Measurements from ENCODE around the gene MFN1.

MFN1 gene

GRCh38 chr3:179336345-179336929 lies 11.1 kb upstream of the MFN1 start:
- no peak for DNase-seq (ENCODE audit: low read depth)

DNA sequence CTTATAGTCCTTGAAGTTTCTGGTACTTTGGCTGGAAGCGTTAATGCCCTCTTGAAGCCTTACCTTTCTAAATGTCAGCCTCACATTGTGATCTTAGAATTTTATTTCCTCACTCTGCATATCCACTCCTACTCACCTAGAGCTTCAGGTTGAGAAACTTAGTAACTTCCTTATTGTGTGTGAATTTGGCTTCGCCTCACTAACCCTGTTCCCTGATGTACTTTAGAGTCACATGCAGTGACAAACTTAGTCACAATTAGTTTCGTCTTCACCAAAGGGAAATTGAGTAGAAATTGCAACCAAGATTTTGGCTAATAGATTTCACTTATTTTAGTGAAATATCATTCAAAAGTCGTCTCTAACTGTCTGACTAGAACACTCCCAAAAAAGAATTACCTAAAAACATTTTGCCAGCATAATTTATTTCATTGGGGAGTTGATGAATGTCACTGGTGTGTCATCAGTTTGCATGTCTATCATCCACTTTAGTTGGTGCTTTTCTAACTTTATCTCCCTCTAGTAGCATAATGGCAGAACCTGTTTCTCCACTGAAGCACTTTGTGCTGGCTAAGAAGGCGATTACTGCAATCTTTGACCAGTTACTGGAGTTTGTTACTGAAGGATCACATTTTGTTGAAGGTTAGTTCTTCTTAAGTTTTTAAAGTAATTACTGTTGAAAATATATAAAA lies 960 bp downstream of the MFN1 start:
- no peak for DNase-seq (ENCODE audit: low read depth)

DNA sequence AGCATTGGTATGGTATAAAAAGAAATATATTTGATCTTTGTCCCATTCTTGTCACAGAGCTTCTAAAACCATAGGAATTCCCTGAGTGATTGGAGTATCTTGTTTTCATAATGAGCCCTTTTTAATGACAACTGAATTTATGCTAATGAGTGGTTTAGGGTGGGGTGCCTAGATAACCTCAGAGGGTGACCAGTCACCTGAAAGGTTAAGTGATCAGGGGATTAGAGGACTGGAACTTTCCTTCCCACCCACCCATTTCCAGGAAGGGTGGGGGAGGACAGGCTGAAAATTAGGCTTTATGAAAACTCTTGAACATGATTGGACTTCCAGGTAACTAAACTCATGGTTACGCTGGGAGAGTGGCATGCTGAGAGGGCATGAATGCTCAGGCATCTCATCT lies 8.5 kb downstream of the MFN1 start:
- no peak for DNase-seq (ENCODE audit: low read depth)

GRCh38 chr3:179363332-179363731 lies 15.8 kb downstream of the MFN1 start:
- no peak for DNase-seq (ENCODE audit: low read depth)

- no peak for DNase-seq (ENCODE audit: low read depth)
Observed at GRCh38 chr3:179369621-179370020, 22.1 kb downstream of the MFN1 start.

DNA sequence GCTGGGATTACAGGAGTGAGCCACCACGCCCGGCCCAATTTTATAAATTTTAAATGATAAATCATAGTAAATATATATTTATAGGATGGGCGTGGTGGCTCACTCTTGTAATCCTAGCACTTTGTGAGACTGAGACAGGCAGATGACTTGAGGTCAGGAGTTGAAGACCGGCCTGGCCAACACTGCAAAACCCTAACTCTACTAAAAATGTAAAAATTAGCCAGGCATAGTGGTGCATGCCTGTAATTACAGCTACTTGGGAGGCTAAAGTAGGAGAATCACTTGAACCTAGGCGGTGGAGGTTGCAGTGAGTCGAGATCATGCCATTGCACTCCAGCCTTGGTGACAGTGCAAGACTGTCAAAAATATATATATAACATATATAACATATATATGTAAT lies 26.4 kb downstream of the MFN1 start:
- DNase-seq (ENCODE audit: low read depth): no peak

GRCh38 chr3:179375091-179375999 lies 27.8 kb downstream of the MFN1 start:
- no peak for DNase-seq (ENCODE audit: low read depth)

DNA sequence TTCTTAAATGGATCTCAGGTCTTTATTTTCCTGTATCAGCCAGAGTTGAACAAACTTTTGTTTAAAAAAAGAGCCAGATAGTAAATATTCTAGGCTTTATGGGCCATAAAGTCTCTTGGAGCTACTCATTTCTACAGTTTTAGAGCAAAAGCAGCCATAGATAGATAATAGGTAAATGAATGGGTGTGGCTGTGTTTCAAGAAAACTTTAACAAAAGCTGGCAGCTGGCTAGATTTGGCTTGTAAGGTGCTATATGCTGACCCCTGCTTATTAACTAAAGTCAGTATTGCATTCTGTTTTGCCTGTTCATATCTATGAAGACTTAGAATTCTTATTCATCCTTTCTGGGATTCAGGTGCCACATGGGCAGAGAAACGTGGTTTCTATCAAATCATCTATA lies 29.0 kb downstream of the MFN1 start:
- no peak for DNase-seq (ENCODE audit: low read depth)

DNA sequence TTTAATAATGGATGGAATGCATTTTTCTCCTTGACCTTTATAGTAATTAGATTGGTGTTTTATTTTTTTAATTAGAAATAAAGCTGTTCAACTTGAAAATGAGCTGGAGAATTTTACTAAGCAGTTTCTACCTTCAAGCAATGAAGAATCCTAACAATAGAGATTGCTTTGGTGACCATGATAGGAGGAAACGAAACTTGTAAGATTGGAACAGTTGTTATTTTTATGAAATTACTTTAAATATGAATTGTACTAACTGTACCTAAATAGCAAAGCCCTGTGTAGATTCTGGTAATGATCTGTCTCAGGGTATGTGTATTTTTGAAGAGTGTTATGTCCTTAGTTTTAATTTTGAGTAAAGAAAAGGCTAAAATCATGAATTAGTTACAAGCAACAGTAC lies 44.4 kb downstream of the MFN1 start:
- no peak for DNase-seq (ENCODE audit: low read depth)

GRCh38 chr3:179398574-179399231 lies 51.2 kb downstream of the MFN1 start:
- DNase-seq (ENCODE audit: low read depth): no peak

DNA sequence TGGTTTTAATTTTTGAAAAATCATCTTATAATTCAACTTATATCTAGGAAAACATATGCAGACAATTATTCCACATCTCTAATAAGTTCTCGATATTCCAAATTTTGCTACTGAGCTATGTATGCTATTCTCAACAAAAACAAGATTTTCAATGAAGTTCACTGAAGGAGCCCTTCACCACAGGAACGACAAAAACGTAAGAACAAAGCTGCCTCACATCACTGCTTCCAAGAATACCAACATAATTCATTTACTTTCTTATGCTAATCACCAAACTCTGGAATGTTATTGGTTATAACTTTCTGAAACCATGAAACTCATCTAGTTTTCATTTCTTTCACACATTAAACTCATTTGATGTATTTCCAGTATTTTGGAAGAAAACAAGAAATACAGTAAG lies 54.1 kb downstream of the MFN1 start:
- no peak for DNase-seq (ENCODE audit: low read depth)

GRCh38 chr3:179402963-179403362 lies 55.5 kb downstream of the MFN1 start:
- no peak for DNase-seq (ENCODE audit: low read depth)

DNA sequence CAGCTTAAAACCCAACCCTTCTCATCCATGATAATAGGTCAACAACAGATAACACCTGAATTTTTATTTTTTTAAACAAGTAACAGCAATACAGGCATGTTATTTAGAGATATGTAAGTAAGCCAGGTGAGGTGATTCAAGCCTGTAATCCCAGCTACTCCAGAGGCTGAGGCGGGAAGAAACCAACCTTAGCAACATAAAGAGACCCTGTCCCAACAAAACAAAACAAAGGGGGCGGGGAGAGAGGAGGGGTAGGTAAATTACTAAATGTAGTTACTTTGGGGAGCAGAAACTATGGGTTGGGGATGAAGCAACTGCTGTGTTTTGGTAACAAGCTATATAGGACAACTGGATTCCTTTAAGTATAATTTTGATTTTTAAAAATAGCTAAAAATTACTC lies 56.8 kb downstream of the MFN1 start:
- no peak for DNase-seq (ENCODE audit: low read depth)

DNA sequence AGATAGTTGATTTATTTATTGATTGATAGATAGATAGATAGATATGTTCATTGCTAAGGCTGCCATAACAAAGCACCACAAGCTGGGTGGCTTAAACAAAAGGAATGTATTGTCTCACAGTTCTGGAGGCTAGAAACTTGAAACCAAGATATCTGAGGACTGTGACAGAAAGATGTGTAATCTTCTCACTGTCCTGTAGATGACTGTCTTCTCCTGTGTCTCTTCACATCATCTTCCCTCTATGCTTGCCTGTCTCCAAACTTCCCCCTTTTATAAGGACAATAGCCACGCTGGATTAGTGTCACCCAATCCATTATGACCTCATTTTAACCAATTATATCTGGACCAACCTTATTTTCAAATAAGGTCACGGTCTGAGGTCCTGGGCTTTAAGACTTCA lies 62.8 kb downstream of the MFN1 start:
- no peak for DNase-seq (ENCODE audit: low read depth)

DNA sequence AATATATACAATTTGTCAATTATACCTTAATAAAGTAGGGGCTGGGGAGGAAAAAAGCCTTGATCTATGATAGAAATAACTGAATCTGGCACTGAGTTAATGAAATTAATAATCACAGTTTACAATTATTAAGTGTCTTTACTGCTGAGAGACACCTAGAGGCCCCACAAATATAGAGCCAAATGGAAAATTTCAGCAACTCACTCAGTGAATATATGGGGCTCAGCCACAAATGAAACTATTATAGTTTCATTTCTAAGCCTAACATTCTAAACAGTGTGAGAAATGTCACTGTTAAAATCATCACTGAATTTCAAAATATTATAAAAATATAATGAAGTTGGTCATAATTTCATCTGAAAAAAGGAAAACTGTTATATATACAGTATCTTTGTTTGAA lies 63.5 kb downstream of the MFN1 start:
- DNase-seq (ENCODE audit: low read depth): no peak

DNA sequence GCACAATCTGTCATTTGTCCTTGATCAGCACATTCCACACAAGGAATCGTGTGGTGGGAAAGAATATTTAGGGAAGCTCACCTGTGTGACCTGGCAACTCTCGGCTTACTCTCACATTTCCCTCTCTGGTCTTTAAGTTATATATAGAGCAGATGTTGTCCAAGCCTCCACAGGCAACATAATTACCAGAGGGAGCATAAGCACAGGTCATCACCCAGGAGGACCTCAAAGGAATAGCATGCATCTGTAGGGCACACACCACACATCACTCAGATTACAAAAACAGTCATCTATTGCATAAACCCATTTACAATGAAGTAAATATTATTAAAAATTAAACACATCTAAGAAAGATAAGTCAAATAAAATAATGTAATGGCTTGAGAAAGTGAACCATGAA lies 67.3 kb downstream of the MFN1 start:
- no peak for DNase-seq (ENCODE audit: low read depth)

GRCh38 chr3:179415377-179415776 lies 67.9 kb downstream of the MFN1 start:
- no peak for DNase-seq (ENCODE audit: low read depth)

DNA sequence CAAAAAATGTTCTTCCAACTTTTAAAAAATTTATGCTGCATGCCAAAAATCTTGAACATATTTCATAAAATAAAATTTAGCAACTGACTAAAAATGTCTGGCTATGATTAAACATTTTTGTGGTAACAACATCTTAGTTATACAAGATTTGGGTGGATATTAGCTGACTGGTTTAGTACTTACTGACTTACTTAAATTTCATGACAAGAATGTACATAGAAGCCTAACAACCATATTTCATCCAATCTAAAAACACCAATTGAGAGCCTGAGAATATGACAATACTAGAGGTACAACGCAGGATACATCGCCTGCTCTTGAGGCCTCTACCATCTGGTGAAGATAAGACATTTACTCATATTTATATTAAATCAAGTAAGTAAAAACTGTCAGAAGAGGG lies 69.2 kb downstream of the MFN1 start:
- DNase-seq (ENCODE audit: low read depth): no peak

DNA sequence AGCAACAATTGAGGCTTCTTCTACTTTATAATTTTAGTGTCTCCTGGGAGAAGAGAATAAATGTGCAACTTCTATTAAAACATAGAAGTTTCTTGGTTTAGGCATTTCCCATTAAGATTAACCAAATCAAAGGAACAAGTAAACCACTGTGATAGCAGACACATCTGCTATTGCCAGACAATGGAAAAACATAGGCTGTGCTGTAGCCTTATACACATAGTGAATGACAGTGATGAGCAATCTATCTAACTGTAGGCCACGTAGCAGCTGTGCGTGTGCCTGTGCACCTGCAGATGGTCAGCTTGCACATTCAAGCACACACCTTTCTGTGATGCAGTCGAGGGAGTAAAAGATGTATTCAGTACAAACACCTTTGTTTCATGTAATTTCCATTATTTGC lies 71.1 kb downstream of the MFN1 start:
- no peak for DNase-seq (ENCODE audit: low read depth)

GRCh38 chr3:179421500-179421899 lies 74.0 kb downstream of the MFN1 start:
- DNase-seq (ENCODE audit: low read depth): no peak

GRCh38 chr3:179425075-179425474 lies 77.6 kb downstream of the MFN1 start:
- no peak for DNase-seq (ENCODE audit: low read depth)

DNA sequence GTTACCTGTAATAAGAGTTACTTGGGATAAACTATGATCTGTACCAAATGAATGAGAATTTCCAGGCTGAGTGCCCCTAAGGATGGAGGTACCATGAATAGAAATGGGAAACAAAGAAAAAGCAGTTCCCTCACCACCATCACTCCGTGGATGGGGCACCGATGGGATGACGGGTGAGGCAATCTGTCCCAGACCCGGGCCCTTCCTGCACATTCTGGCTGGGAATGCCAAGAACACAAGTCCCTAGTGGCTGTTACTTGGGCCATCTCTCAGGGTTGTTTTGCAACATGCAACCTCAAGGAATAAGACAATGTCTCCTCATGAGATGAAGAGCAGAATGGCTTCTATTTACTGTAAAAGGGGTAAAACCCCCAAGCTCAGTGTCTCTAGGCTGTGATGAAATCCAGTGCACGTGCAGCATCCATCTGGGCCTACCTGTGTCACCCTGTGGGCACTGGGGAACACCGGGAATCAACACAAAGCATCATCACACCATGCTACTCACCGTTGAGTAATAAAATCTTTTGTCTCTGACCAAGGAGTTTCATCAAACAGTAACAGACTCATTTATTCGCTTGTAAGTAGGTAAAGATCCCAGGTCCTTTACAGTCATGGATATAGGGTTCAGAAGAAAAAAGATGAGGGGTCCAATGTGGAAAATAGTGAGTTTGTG lies 81.5 kb downstream of the MFN1 start:
- no peak for DNase-seq (ENCODE audit: low read depth)
